Lung (tissue), 12 donors: ENCODE results near the gene TRABD2B. TPM values are rescaled to one million over a fixed set of nuclear protein-coding genes. Genes with fewer than 3 reads are reported as not detected.

Experiments
- ATAC-seq: fragments of 200-7000 bp; cut with Tn5 transposase; one replicate; pipeline ENCODE4 v1.9.1; 2020; ENCODE audit warnings: moderate number of reproducible peaks; ENCODE audit not compliant: insufficient read depth, low FRiP score
- DNase-seq, 3 donors: peaks; one replicate each; pipeline ENCODE4 v3.0.0-alpha.2; 2013 to 2017
- H3K27ac ChIP-seq, 2 donors: one replicate each; pipeline ENCODE4 v1.5.1; 2013; ENCODE audit warnings: mild to moderate bottlenecking in 2 of 2, moderate library complexity in 2 of 2, control low read depth in 1 of 2, inconsistent platforms in 1 of 2, low read depth in 1 of 2, low read length in 1 of 2
- H3K27me3 ChIP-seq, 3 donors: one replicate each; pipeline ENCODE4 v1.5.1; 2013; ENCODE audit warnings: low read length in 2 of 3; ENCODE audit not compliant: control insufficient read depth in 3 of 3, insufficient read depth in 3 of 3
- H3K36me3 ChIP-seq, 4 donors: one replicate each; pipeline ENCODE4 v1.5.1; 2013; ENCODE audit warnings: low read length in 4 of 4, mild to moderate bottlenecking in 1 of 4, moderate library complexity in 1 of 4; ENCODE audit not compliant: control insufficient read depth in 4 of 4, insufficient read depth in 4 of 4
- H3K4me1 ChIP-seq, 5 donors: one replicate each; pipeline ENCODE4 v1.5.1; 2013; ENCODE audit warnings: low read length in 5 of 5, mild to moderate bottlenecking in 2 of 5, moderate library complexity in 1 of 5; ENCODE audit not compliant: control insufficient read depth in 5 of 5, insufficient read depth in 5 of 5
- H3K4me3 ChIP-seq: one replicate; pipeline ENCODE4 v1.5.1; 2013; ENCODE audit warnings: mild to moderate bottlenecking, control low read depth, moderate library complexity
- H3K9ac ChIP-seq, 2 donors: one replicate each; pipeline ENCODE4 v1.5.1; 2013; ENCODE audit warnings: low read length in 2 of 2, control low read depth in 1 of 2; ENCODE audit not compliant: insufficient read depth in 1 of 2
- H3K9me3 ChIP-seq, 4 donors: one replicate each; pipeline ENCODE4 v1.5.1; 2013; ENCODE audit warnings: low read length in 3 of 4, mild to moderate bottlenecking in 1 of 4, moderate library complexity in 1 of 4; ENCODE audit not compliant: control insufficient read depth in 4 of 4, insufficient read depth in 3 of 4
- WGBS, 2 donors: extraction: QIAGEN DNeasy Blood & Tissue Kit; methylation state at CpG; one replicate each; pipeline ENCODE4 v1.1.7; 2013; 5-methylcytosine and 5-hydroxymethylcytosine counted together
- polyA plus RNA-seq, 2 donors: library from polyadenylated mRNA; stranded (reverse); fragments of 200-250 nt; gene quantifications; one replicate each; pipeline ENCODE4 v1.2.1, GENCODE V29; 2013
- total RNA-seq, 2 donors: library from RNA; depleted of rRNA in 1 of 2; stranded (reverse); fragments of >200 nt in 1 of 2; gene quantifications; one replicate each; pipeline ENCODE4 v1.2.1, GENCODE V29; 2014 to 2021
- TF ChIP-seq, protein P1 (sequence below): IDR thresholded peaks from 2 replicates; pipeline ENCODE4 v1.5.1; 2012; ENCODE audit warnings: mild to moderate bottlenecking; ENCODE audit errors: control extremely low read depth, extremely low read depth
- donor health status: control.
- donor health status: control.
- donor health status: Bipolar disorder and iron deficiency.
- donor health status: healthy.
- donor health status: DM: yes; HTN: yes; CAD: no.

Gene TRABD2B
- total and polyA plus RNA-seq, 4 donors, result 0.37 to 1.9 (median 0.64) TPM

DNA sequence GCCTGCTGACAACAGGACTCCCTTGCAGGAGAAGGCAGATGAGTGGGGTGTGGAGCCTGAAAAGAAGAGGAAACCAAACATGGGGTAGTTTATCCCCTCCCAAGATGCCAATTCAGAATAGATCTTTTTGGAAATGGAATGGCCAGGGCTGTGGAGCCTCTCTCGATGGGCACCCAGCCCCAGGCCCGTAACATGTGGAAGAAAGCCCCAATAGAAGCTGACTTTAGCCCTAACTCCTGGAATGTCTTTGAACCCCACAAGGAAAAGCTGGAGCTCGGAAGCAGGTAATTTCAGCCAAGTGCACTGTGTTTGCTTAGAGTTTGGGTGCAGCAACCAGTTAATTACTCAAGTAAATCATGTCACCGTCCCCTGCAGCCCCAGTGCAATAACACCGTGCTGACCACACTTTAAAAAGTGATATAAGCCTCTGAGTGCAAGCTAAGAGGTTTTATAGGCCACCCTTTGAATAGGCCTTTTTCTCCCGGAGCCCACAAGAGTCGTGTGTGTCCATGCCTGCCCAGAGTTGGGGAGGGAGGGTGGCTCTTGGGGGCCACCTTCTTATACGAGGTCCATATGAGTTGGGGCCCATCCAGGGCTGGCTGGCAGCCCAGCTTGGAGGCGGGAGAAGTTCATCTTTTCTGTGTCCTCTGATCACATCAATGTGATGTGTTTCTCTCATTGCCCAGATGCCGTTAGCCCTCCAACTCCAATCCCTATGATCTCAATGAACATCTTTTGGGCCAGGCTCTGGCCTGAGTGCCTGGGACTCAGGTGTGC is 153.2 kb downstream of the TRABD2B start:
- WGBS, 2 donors, result 83 to 87% methylated on average over 10 of the region's 10 CpGs
- H3K27me3 ChIP-seq, result no peaks in the 10 kb centered on the region
- H3K9me3 ChIP-seq, result no peaks in the 10 kb centered on the region
- peaks cover 0 to 10% (median 0%) of the 10 kb centered on the region in 5 donors for H3K4me1 ChIP-seq
- no peaks in the 10 kb centered on the region for H3K36me3 ChIP-seq
- H3K27ac ChIP-seq, result no peak overlapping the region
- ATAC-seq, result no peak
- H3K4me3 ChIP-seq, result no peak overlapping the region
- no peak overlapping the region for H3K9ac ChIP-seq
- TF ChIP-seq, protein P1, sequence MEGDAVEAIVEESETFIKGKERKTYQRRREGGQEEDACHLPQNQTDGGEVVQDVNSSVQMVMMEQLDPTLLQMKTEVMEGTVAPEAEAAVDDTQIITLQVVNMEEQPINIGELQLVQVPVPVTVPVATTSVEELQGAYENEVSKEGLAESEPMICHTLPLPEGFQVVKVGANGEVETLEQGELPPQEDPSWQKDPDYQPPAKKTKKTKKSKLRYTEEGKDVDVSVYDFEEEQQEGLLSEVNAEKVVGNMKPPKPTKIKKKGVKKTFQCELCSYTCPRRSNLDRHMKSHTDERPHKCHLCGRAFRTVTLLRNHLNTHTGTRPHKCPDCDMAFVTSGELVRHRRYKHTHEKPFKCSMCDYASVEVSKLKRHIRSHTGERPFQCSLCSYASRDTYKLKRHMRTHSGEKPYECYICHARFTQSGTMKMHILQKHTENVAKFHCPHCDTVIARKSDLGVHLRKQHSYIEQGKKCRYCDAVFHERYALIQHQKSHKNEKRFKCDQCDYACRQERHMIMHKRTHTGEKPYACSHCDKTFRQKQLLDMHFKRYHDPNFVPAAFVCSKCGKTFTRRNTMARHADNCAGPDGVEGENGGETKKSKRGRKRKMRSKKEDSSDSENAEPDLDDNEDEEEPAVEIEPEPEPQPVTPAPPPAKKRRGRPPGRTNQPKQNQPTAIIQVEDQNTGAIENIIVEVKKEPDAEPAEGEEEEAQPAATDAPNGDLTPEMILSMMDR, result no peak
- DNase-seq, result no peak

DNA sequence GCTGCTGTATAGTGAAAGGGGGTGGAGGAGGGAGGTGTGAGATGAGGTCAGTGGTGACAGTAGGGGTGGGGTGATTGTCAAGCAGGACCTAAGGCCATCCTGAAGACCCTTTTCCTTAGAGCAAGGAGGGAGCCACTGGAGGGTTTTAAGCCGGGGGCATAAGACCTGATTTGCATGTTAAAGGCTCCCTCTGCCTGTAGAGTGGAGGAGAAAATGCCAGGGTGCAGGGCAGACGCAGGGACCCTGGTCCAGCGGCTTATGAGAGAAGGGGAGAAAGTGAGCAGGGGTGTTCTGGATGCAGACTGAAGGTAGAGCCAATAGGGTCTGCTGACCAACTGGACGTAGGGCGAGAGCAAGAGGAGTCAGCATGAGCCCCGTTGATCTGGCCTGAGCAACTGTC is 154.1 kb downstream of the TRABD2B start:
- no peaks in the 10 kb centered on the region for H3K9me3 ChIP-seq
- peaks cover 0 to 10% (median 0%) of the 10 kb centered on the region in 5 donors for H3K4me1 ChIP-seq
- H3K9ac ChIP-seq, result no peak overlapping the region
- DNase-seq (no peak), ATAC-seq (no peak)
- no peaks in the 10 kb centered on the region for H3K36me3 ChIP-seq
- TF ChIP-seq, protein P1, result no peak
- H3K27ac ChIP-seq, result no peak overlapping the region
- 81 to 85% methylated on average over 6 of the region's 6 CpGs for WGBS, 2 donors
- H3K4me3 ChIP-seq, result no peak overlapping the region
- no peaks in the 10 kb centered on the region for H3K27me3 ChIP-seq

DNA sequence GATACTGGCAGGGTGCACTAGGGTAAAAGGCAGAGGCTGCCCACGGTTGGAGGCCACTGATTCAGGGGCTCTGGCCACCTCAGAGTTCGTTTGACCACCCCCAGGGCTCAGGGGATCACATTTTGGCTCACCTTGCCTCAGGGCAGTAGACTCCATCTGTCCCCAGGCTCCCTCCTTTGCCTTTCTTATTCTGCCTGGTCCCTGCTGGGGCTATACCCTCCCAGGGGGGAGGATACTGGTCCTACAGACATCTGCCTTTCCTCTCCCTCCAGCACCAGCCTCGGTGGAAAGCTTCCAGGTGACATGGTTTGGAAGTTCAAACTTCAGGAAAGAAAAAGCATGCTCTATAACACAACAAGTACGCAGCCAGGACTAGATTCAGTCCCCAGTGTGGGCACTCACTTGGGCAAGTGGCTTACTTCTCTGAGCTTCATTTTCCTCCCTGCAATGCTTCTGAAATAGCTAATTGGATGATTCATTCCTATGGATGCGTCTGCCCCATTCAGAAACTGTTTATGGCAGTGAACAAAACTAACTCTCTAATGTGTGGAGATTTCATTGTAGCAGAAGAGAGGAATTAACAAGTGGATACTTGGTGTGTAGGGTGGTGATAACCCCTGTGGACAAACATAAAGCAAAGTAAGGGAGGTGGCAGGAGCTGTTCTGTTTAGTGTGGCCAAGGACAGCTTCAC is 154.8 kb downstream of the TRABD2B start:
- no peak overlapping the region for H3K4me3 ChIP-seq
- TF ChIP-seq, protein P1, result no peak
- H3K4me1 ChIP-seq, result peaks cover 0 to 10% (median 0%) of the 10 kb centered on the region in 5 donors
- no peaks in the 10 kb centered on the region for H3K36me3 ChIP-seq
- DNase-seq (no peak), ATAC-seq (no peak)
- H3K9ac ChIP-seq, result no peak overlapping the region
- H3K27me3 ChIP-seq, result no peaks in the 10 kb centered on the region
- H3K27ac ChIP-seq, result no peak overlapping the region
- H3K9me3 ChIP-seq, result no peaks in the 10 kb centered on the region
- WGBS, 2 donors, result 58 to 63% methylated on average over 5 of the region's 5 CpGs
